Right lobe of liver (tissue), 4 donors: ENCODE results near the gene HEXIM2.

Experiments
- CTCF ChIP-seq, 4 donors: fragments of 200-600 bp in 3 of 4; fragments of 450-650 bp in 1 of 4; IDR thresholded peaks; one replicate each; pipeline versions ENCODE4 v1.5.1 to v1.8.0; 2016 to 2022; ENCODE audit warnings: antibody characterized with exemption in 4 of 4, mild to moderate bottlenecking in 2 of 4
- POLR2A ChIP-seq: fragments of 450-650 bp; IDR thresholded peaks from one replicate; pipeline ENCODE4 v1.6.1; 2017; ENCODE audit warnings: antibody characterized with exemption, mild to moderate bottlenecking
- donor health status: DM: no; HTN: no; CAD: no.
- donor health status: DM: no; HTN: no; CAD: no.
- donor health status: DM: no; HTN: yes; CAD: no.

- TF ChIP-seq CTCF (IDR thresholded peaks at IDR 0.05) = no peak
- no peak for TF ChIP-seq POLR2A
These were observed 10.5 kb upstream of the HEXIM2 start for GRCh38 chr17:45150911-45151809.
